ENCODE results near the gene OR2V2.
A peak's percentile ranks its signal among the peaks of the same experiment; 100 is the strongest.

The OR2V2 gene

GRCh38 chr5:181181650-181182565, 34.5 kb downstream of the OR2V2 start:
- FAIRE-seq (no peak), DNase-seq (ENCODE audit: insufficient read length, low spot score) (peak; percentile 46)
- peak; percentile 68 for TF ChIP-seq CTCF (IDR thresholded peaks at IDR 0.05; ENCODE audit: insufficient read depth, missing control alignments)

GRCh38 chr5:181182651-181183050, 35.3 kb downstream of the OR2V2 start:
- FAIRE-seq (no peak), DNase-seq (ENCODE audit: insufficient read length, low spot score) (no peak)
- TF ChIP-seq CTCF (IDR thresholded peaks at IDR 0.05; ENCODE audit: insufficient read depth, missing control alignments), result no peak

- DNase-seq (ENCODE audit: insufficient read length, low spot score), result no peak
- FAIRE-seq, result no peak
- no peak for TF ChIP-seq CTCF (IDR thresholded peaks at IDR 0.05; ENCODE audit: insufficient read depth, missing control alignments)
Measured at GRCh38 chr5:181184845-181185216, 37.4 kb downstream of the OR2V2 start.

GRCh38 chr5:181185560-181185959, 38.2 kb downstream of the OR2V2 start:
- DNase-seq (ENCODE audit: insufficient read length, low spot score) (no peak), FAIRE-seq (no peak)
- no peak for TF ChIP-seq CTCF (IDR thresholded peaks at IDR 0.05; ENCODE audit: insufficient read depth, missing control alignments)

- FAIRE-seq (no peak), DNase-seq (ENCODE audit: insufficient read length, low spot score) (no peak)
- no peak for TF ChIP-seq CTCF (IDR thresholded peaks at IDR 0.05; ENCODE audit: insufficient read depth, missing control alignments)
Measured at GRCh38 chr5:181186022-181186421, 38.6 kb downstream of the OR2V2 start.

GRCh38 chr5:181186986-181187499, 39.7 kb downstream of the OR2V2 start:
- TF ChIP-seq CTCF (IDR thresholded peaks at IDR 0.05; ENCODE audit: insufficient read depth, missing control alignments), result no peak
- FAIRE-seq, result no peak
- DNase-seq (ENCODE audit: insufficient read length, low spot score), result no peak
